ENCODE data around the gene TBPL1.
"Not testable (repeated sequence)": the region's sequence is repeated elsewhere in the genome, so short reads cannot be mapped to it uniquely, and the experiment has no call there.

TBPL1 gene

DNA sequence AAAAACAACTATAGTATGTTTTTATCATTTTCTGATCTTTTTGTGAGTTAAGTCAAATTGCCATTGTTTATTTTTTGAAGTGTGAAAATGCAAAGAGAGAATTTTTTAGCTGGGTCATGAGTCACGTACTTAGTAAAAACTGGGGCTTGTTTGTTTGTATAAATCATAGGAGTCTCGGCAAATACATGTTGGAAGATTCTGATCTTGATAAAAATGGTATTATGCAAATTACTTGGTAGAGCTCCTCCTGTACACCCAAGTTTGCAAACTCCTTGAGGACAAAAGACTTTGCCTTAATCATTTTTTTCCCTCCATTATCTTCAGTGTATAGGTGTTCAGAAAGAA, 25.8 kb downstream of the TBPL1 start:
- DNase-seq: no peak
- intact Hi-C loops (cut with DNase I; ENCODE audit: low total_unique reads): no loop called here
- Histone ChIP-seq H3K4me3 (no peak overlapping the region), H3K27me3 (no peaks in the 10 kb centered on the region), H3K9me3 (no peaks in the 10 kb centered on the region), H3K36me3 (peaks cover 6 to 13% (median 8%) of the 10 kb centered on the region in 3 donors), H3K4me1 (peaks cover 0 to 42% (median 21%) of the 10 kb centered on the region in 4 donors), H3K27ac (peak overlapping the region; percentile 23 to 28)
- TF ChIP-seq, protein P1, sequence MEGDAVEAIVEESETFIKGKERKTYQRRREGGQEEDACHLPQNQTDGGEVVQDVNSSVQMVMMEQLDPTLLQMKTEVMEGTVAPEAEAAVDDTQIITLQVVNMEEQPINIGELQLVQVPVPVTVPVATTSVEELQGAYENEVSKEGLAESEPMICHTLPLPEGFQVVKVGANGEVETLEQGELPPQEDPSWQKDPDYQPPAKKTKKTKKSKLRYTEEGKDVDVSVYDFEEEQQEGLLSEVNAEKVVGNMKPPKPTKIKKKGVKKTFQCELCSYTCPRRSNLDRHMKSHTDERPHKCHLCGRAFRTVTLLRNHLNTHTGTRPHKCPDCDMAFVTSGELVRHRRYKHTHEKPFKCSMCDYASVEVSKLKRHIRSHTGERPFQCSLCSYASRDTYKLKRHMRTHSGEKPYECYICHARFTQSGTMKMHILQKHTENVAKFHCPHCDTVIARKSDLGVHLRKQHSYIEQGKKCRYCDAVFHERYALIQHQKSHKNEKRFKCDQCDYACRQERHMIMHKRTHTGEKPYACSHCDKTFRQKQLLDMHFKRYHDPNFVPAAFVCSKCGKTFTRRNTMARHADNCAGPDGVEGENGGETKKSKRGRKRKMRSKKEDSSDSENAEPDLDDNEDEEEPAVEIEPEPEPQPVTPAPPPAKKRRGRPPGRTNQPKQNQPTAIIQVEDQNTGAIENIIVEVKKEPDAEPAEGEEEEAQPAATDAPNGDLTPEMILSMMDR (IDR thresholded peaks at IDR 0.05): no peak

DNA sequence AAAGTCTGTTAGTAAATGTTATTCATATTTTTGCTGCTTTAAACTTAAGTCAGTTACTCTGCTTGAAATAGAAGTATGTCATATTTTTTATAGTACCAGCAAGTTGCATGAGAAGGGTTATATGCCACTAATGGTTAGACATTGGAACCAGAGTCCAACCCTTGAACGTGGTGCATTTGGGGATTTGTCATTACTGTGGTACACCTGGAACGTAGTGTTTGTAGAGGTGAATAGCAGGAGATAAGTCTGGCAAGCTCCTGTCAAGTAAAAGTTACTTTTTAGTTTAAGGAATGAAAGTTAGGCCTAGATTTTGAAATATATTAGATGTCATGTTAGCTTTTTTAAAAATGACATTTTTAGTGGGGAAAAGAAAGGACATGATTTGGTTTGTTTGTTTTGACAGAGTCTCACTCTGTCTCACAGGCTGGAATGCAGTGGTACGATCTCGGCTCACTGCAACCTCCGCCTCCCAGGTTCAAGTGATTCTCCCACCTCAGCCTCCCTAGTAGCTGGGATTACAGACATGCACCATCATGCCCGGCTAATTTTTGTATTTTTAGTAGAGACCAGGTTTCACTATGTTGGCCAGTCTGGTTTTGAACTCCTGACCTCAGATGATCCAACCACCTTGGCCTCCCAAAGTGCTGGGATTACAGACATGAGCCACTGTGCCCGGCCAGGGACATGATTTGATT, 26.4 kb downstream of the TBPL1 start:
- H3K27ac ChIP-seq: peak overlapping the region in 1 of 2 donors; percentile 28
- H3K27me3 ChIP-seq; H3K9me3 ChIP-seq; H3K4me3 ChIP-seq; intact Hi-C loops (cut with DNase I; ENCODE audit: low total_unique reads); DNase-seq: not testable (repeated sequence)
- peaks cover 9 to 16% (median 11%) of the 10 kb centered on the region in 3 donors for H3K36me3 ChIP-seq
- H3K4me1 ChIP-seq: peaks cover 0 to 38% (median 21%) of the 10 kb centered on the region in 4 donors

DNA sequence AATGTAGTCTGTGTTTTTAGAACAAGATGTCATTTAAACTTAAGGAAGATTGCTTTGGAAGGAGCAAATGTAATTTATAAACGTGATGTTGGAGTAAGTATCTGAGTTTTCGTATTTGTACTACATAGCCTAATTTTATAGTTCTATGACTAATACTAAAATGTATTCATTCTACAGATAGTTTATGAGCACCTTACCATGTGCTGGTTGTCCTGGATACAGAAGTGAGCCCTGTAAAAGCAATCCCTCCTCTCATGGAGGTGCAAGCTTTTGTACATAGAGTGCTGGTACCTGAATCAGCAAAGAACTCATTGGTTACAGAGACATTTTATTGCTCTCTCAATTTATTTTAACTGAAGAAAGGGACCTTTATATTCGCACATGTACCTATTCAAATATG, 27.1 kb downstream of the TBPL1 start:
- no peak overlapping the region for H3K27ac ChIP-seq
- peaks cover 0 to 38% (median 21%) of the 10 kb centered on the region in 4 donors for H3K4me1 ChIP-seq
- DNase-seq: no peak
- H3K9me3 ChIP-seq: no peaks in the 10 kb centered on the region
- intact Hi-C loops (cut with DNase I; ENCODE audit: low total_unique reads): no loop called here
- H3K27me3 ChIP-seq: no peaks in the 10 kb centered on the region
- H3K36me3 ChIP-seq: peaks cover 15 to 22% (median 15%) of the 10 kb centered on the region in 3 donors
- TF ChIP-seq, protein P1 (IDR thresholded peaks at IDR 0.05): no peak
- no peak overlapping the region for H3K4me3 ChIP-seq

DNA sequence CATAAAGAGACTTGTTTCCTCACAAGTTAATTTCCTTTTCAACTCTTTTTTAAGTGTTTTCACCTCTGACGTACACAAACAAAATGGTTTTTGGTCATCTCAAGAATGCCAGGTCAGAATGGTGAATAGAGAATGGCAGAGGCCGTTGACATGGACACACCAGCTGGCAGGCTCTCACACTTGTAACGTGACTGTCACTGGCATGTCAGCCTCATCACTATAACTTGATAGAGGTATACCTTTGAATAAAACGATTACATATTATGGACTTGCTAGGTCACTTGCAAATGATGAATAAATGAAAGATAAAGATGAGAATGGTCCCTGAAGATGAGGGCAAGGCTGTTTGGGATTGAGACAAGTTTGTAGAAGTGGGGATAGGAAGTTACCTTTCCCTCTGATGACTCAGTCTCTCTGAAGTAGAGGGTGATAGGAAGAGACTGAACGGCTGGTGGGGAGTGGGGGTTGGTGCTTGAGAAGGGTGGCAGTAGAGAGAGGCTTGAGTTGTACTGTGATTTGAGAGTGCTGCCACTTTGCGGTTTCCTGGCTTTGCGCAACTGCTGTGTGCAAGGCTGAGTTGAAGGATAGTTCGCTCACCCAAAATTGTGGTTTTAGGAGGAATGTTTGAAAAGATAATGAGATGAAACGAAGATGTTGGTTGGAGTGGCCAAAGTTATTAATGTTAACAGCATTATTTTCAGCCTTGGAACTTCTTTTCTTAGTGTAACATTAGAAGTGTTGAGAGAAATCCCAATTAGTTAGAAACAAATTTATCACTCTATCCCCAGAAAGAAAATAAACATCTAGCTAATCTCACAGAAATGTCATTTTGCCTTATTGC, 30.3 kb downstream of the TBPL1 start:
- Histone ChIP-seq H3K27me3 (no peaks in the 10 kb centered on the region), H3K36me3 (peaks cover 18 to 35% (median 31%) of the 10 kb centered on the region in 3 donors), H3K27ac (no peak overlapping the region), H3K4me1 (peaks cover 0 to 20% (median 12%) of the 10 kb centered on the region in 4 donors), H3K9me3 (no peaks in the 10 kb centered on the region), H3K4me3 (no peak overlapping the region)
- intact Hi-C loops (cut with DNase I; ENCODE audit: low total_unique reads): no loop called here
- TF ChIP-seq, protein P1 (IDR thresholded peaks at IDR 0.05): no peak
- DNase-seq: no peak

DNA sequence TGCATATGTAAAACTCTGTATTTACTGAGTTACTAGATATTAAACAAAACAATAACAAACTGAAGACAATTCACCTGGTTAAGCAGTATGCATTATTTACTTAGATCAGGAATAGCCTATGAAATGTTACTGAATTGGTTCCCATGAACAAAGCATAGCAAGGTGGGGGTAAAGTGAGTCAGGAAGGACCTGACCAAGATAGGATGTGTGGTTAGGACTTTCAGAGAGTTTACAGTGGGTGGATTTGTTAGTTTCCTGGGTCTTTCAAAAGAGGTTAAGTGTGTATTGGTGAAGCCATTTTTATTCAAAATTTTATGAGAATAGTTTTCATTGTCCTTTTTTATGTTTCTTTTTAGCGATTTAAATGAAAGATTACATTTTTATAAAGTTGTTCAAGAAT, 32.9 kb downstream of the TBPL1 start:
- Histone ChIP-seq H3K36me3 (peaks cover 18 to 35% (median 31%) of the 10 kb centered on the region in 3 donors), H3K9me3 (no peaks in the 10 kb centered on the region), H3K27me3 (no peaks in the 10 kb centered on the region), H3K4me1 (peaks cover 0 to 7% (median 2%) of the 10 kb centered on the region in 4 donors), H3K27ac (no peak overlapping the region), H3K4me3 (no peak overlapping the region)
- DNase-seq: no peak
- TF ChIP-seq, protein P1 (IDR thresholded peaks at IDR 0.05): no peak
- intact Hi-C loops (cut with DNase I; ENCODE audit: low total_unique reads): no loop called here

DNA sequence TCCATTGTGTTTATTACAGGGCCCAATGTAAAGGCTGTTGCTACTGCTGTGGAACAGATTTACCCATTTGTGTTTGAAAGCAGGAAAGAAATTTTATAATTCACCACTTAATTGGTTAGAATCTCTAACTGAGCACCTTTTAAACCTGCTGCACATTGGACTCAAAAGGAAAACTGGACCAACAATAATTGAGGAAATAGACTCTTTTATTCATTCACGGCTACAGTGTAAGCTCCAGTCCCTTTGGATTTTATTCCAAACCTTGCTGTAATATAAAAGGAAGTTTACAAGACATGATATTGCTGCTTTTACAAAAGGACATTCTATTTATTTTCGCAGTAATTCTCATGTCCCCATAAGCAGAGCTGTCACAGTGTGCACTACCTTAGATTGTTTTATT, 33.9 kb downstream of the TBPL1 start:
- TF ChIP-seq, protein P1 (IDR thresholded peaks at IDR 0.05): no peak
- H3K27me3 ChIP-seq: no peaks in the 10 kb centered on the region
- no peak for DNase-seq
- peaks cover 18 to 35% (median 31%) of the 10 kb centered on the region in 3 donors for H3K36me3 ChIP-seq
- no peak overlapping the region for H3K4me3 ChIP-seq
- peaks cover 0 to 16% (median 10%) of the 10 kb centered on the region in 4 donors for H3K4me1 ChIP-seq
- H3K9me3 ChIP-seq: no peaks in the 10 kb centered on the region
- intact Hi-C loops (cut with DNase I; ENCODE audit: low total_unique reads): no loop called here
- no peak overlapping the region for H3K27ac ChIP-seq
